HG03196 (cell line): ENCODE measurements around the gene LRRC25.
A peak's percentile ranks its signal among the peaks of the same experiment; 100 is the strongest.

ENCODE experiments used
- ATAC-seq: cut with Tn5 transposase; IDR thresholded peaks from one replicate; pipeline ENCODE4 v1.9.1; 2021; ENCODE audit not compliant: unreplicated experiment

The LRRC25 gene

GRCh38 chr19:18397242-18398202, at the start of gene LRRC25:
Gene LRRC25, minus strand, starts transcription at chr19:18397622. Its CDS starts 659 bp downstream, at chr19:18396963.
- ATAC-seq = no peak

DNA sequence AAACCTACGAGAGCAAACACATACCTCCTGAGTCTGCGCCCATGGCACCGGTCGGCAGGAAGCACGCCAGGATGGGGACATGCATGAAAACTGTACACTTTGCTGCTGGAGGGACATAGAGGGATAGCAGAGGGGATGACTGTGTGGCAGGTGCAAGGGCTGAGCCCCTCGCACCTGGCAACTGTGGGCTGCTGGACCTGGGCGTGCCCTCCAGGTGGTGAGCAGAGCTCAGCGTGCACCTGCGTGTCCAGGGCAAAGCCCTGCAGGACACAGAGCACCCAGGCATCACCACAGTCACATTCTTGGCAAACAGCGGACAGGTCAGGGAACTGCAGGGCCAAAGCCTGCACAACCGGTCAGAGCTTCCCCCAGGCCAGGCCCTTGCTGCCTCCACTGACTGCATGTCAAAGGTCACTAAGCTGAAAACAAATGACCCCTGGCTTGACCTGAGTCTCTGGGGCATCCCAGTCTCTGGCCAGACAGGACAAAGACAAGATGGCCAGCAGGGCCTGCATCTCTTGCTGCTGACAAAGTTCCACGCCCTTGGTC, 49.5 kb upstream of the LRRC25 start:
- ATAC-seq = no peak

GRCh38 chr19:18446145-18446810, 48.9 kb upstream of the LRRC25 start:
- ATAC-seq = no peak

- ATAC-seq = no peak
Observed at GRCh38 chr19:18445262-18445948, 48.0 kb upstream of the LRRC25 start.

GRCh38 chr19:18444513-18444912, 47.1 kb upstream of the LRRC25 start:
- ATAC-seq = no peak

DNA sequence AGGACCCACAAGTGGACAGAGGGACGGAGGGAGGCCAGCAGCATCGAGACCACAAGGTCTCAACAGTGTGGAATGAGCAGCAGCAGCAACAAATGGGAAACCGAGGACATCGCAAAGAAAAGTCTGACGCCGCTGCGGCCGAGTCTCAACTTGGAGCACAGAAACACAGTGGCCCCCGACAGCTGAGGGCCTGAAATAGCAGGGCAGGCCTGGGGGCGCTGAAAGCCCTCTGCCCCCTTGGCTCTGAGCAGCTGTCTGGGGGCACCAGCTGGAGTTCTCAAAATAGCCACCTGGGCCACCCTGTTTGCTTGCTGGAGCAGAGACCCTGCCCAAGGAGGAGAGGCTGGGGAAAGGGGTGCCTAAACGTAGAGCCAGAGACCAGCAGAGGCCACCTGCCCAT, 46.4 kb upstream of the LRRC25 start:
- ATAC-seq = no peak

GRCh38 chr19:18443406-18443805, 46.0 kb upstream of the LRRC25 start:
- no peak for ATAC-seq

DNA sequence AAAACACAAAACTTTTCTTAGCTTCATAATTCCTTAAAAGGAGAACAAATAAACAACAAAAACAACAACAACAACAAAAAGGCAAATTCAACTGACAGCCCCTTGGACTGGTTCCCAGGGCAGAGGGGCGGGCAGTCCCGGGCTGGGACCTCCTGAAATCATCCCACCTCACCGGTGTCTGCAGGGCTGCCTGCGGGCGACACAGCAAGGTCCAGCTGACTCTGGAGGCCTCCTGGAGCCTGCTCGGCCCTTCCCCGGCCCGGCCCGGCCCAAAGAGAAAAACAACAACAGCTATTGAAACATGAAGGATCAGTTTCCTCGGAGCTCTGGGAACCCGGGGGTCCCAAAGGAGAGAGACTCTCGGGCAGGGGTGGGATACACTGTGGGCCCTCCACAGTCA, 45.5 kb upstream of the LRRC25 start:
- no peak for ATAC-seq

DNA sequence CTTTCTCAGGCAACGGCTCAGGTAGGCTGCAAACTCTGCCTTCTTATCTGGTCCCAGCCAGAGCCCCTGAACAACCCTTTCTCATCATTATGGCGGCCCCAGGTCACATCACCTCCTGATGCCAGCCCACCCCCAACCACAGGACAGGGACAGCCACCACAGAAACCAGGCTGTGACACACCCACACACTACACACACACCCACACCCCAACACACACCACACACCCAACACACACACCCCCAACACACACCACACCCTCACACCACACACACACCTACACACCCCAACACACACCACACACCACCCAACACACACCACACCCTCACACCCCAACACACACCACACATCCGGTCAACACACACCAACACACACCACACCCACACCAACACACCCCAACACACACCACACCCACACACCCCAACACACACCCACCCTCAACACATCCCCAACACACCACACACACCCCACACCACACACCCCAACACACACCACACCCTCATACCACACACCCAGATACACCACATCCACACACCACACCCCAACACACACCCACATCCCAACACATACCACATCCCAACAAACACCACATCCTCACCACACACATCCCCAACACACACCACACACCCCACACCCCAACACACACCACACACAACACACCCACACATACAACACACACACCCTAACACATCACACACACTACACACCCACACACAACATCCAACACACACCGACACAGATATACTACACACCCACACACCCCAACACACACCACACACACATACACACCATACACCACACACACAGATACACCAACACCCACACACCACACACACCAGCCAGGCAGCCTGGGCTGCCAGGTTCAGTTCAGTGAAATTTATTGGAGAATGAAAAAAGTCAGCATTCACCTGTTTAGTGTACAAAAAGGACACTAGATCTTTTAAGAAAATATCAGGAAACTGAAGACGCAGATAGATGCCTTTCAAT, 44.7 kb upstream of the LRRC25 start:
- no peak for ATAC-seq

DNA sequence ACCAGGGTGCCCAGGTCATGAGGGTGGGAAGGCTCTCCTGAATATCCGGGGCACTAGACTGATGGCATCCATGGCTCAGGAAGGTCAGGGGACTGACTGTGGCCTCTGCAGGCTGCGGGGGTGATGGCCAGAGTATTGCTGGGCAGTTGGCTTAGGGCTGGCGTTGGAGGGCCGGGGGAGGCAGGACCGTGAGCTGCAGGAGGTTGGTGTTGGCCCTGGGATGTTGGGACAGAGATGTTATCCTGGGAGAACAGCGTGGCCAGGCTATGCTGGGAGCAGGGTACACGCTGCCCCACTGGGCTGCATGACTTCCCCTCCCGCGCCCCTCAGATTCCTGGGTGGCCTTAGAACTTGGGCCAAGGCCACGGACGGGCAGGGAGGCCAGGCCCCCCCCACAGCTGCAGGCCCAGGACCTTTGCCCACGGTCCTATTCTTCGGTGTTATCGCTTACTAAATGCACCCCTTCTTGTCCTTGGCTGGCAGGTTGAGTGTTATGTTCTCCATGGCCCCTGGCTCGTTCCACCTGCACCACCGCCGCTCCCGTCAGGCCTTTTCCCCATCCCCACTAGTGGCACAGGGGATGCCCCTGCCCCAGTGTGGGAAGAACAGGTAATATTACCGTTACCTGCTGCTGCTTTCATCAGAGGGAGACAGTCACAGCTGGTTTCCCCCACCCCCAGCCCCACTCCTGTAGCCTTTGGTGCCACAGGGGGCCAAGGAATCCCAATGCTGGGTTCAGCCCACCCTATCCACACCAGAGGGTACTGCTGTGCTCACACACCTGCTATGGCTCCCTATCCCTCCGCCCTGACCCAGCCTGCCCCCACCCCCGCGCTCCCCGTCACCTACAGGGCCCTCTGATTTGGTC, 43.7 kb upstream of the LRRC25 start:
- no peak for ATAC-seq

DNA sequence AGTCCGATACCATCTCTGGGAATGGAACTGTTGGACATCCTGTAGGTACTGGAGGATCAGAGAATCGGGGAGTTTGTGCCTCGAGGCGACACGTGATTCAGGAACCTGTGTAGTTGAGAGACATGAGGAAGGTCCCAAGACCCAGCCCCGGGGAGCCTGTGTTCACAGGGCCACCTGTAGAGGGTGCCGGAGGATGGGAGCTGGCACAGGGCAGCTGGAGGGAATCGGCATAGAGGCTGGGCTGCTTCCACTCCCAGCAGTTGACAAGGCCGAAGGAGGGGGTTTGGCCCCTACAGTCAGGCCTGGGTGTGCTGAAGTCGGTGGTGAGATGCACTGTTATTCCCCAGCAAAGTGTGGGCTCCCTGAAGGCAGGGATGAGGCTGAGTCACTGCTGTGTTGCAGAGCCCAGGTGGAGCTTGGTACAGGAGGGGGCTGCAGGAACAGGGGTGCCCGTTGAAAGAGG, 43.0 kb upstream of the LRRC25 start:
- ATAC-seq = no peak

DNA sequence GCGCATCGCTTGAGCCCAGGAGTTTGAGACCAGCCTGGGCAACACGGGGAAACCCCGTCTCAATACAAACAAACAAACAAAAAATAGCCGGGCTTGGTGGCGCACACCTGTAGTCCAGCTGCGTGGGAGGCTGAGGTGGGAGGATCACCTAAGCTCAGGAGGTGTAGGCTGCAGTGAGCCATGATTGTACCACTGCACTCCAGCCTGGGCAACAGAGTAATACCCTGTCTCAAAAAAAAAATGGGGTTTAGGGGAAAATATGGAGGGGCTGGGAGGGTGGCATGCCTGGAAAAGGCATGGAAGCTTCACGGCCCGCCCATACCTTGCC, 42.5 kb upstream of the LRRC25 start:
- ATAC-seq = no peak

DNA sequence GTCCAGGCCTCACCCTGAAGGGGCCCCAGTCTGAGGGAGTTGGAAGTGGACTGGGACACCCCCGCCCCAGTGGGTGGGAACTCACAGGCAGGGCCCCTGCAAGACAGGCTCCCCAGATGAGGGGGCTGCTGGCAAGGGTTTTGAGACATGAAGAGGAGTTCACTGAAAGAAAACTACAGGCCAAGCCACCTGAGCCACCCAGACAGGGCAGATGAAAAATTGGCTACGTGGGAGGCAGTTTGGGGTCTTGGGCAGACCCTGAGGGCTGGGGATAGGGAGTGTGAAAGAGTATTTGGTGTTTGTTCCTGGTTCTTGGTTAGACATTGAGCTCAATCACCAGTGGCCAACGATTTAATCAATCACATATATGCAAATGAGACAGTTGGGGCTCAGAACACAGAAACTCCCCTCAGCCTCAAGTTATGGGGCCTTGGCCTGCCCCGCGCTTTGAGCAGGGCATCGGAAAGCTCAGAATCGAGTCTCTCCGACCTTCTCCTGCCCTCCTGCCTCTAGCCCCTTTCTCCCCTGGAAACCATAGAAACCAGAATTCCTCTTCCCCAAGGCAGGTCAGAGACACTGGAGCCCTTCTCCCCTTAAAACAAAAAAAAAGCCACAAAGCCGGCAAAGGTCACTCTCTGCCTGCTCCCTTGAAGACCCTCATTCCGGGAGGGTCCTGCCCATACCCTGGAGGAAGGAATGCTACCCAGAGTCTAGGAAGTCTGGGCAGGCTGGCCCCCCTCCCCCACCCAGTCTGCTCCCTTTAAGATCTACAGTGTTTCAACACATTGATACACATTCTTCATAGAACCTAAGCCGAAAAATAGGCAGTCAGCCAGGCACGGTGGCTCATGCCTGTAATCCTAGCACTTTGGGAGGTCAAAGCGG, 41.8 kb upstream of the LRRC25 start:
- no peak for ATAC-seq

DNA sequence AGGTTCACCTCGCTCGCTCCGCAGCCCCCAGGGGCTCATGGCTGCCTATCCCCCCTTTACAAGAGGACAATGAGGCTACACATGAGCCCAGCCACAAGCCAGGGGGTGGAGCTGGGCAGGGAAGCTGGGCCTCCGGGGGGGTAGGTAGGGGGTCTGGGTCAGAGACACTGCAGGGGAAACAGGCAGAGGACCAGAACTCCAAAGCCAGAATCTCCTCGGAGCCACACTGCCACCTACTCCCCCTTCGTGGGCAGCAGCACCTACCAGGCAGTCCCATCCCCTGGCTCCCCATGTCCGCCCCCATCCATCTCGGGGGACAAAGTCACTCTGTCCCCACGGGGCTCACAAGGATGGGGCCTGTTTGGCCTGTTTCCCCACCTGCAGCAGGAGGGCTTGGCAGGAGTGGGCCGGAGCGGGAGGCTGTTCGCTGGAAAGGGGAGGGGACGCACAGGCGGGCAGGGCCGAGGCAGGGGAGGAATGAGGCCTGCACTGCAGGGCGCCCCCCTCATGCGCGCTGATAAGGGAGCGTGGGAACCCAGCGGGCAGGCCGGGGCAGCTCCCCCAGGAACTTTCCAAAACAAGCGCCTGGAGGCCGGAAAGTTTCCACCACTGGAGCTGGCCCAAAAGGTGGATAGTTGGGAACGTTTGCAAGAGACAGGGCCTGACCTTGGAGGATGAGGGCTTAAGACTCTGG, 41.1 kb upstream of the LRRC25 start:
- ATAC-seq = no peak

DNA sequence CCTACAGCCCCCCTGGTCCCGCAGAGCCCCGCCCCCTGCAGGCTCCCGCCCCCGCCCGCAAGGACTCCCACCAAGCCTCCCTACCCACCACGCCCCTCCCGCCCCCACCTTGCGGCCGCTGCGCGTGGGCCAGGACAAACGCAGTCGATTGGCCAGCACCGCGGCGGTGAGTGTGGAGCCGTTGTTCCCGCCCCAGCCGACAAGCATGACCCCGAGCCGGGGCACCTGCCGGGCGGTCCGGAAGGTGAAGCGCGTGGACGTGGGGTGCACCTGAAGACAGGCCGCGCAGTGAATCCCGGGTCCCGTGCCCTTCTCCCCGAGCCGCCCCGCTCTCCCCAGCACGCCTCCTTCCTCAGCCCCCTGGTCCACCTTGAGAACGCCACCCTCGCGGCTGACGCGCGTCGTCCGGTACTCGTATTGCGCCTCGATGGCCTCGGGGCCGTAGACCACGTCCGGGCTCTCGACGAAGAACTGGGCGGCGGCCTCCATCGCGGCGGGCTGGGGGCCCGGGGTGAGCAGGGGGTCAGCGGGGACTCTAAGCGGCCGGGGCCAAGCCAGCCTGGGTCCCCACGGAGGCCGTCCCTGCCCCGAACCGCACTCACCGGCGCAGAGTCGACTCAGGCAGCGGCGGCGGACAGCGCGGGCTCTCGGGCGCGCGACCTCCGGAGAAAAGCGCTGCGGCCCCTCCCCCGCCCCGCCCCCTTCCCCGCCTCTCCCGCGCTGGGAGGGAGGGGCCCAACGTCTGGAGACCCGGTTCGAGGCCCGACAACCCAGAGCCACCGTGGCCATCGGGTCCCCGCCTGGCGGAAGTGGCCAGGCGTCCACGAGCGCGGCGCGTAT, 40.3 kb upstream of the LRRC25 start, which contains the start of gene ISYNA1:
Gene ISYNA1 (minus strand): TSS at position 643 of the 840 bp plus-strand sequence. CDS start 154 bp downstream, at position 489.
- ATAC-seq = no peak

DNA sequence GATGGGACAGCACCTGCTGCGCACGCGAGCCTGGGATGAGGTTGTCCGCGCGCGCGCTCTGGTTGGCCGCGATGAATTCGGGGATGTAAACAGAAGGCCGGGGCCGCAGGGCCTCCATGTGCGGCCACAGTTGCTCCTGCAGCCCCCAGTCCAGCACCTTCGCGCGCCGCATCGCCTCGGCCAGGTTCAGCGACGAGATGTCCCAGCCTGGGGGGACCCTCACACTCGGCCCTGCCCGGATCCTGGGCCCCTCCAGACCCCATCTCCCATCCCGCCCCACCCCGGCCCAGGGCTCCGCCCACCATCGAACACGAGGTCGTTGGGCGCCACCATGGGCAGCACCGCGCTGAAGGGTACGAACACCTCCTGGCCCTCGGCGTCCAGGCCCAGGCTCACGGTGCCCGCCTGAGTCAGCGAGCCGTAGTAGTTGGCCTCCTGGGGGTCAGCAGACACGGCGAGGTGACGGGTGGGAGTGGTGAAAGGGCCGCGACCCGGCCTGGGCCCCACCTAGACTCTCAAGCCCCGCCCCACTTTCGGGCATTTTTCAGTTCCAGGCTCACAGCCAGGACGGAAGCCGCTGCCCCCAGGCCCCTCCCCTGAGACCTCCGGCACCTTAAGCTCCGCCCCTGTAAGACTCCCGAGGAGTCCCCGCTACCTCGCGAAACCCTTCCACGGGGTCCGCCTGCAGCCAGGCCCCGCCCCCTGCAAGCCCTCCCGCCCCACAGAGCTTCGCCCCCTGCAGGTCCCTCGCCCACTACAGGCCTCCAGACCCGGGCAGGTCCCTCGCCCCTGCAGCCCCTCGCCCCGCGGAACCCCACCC, 39.5 kb upstream of the LRRC25 start:
- ATAC-seq = peak; percentile 44
